Tibial nerve (tissue), 4 donors: ENCODE results near the gene RAB33A. TPM values are rescaled to one million over a fixed set of nuclear protein-coding genes. Genes with fewer than 3 reads are reported as not detected.

Source experiments
- DNase-seq, 2 donors: peaks; one replicate each; pipeline ENCODE4 v3.0.0-alpha.2; 2019; ENCODE audit warnings: low spot score in 2 of 2
- H3K27ac ChIP-seq, 4 donors: fragments of 200-600 bp; sonication (generic) in 3 of 4; one replicate each; pipeline ENCODE4 v1.5.1; 2017 to 2019; ENCODE audit warnings: mild to moderate bottlenecking in 1 of 4
- H3K27me3 ChIP-seq, 2 donors: fragments of 200-600 bp; sonication (generic) in 1 of 2; one replicate each; pipeline versions ENCODE4 v1.5.1 to v1.6.0; 2017 to 2019
- H3K36me3 ChIP-seq, 3 donors: fragments of 200-600 bp; sonication (generic); one replicate each; pipeline ENCODE4 v1.5.1; 2018 to 2019
- H3K4me1 ChIP-seq, 4 donors: fragments of 200-600 bp; sonication (generic) in 3 of 4; one replicate each; pipeline ENCODE4 v1.5.1; 2017 to 2019
- H3K4me3 ChIP-seq, 4 donors: fragments of 200-600 bp; sonication (generic) in 3 of 4; one replicate each; pipeline ENCODE4 v1.5.1; 2017 to 2019; ENCODE audit warnings: mild to moderate bottlenecking in 1 of 4, moderate library complexity in 1 of 4
- H3K9me3 ChIP-seq, 4 donors: fragments of 200-600 bp; sonication (generic) in 3 of 4; one replicate each; pipeline ENCODE4 v1.5.1; 2017 to 2019
- EP300 ChIP-seq, 2 donors: sonication (generic); formaldehyde crosslinking; IDR thresholded peaks; one replicate each; pipeline ENCODE4 v1.6.1; 2017; ENCODE audit warnings: antibody characterized with exemption in 2 of 2, mild to moderate bottlenecking in 1 of 2
- POLR2A ChIP-seq, 2 donors: fragments of 450-650 bp; IDR thresholded peaks; one replicate each; pipeline ENCODE4 v1.6.1; 2017; ENCODE audit warnings: antibody characterized with exemption in 2 of 2, mild to moderate bottlenecking in 2 of 2, moderate library complexity in 2 of 2
- WGBS, 2 donors: methylation state at CpG; one replicate each; pipeline ENCODE4 v1.1.5; 2018; 5-methylcytosine and 5-hydroxymethylcytosine counted together
- total RNA-seq, 4 donors: library from RNA; depleted of rRNA; stranded (reverse); fragments of >200 nt; gene quantifications; one replicate each; pipeline ENCODE4 v1.1.0, GENCODE V29; 2016
- TF ChIP-seq, protein P1 (sequence below), 5 experiments: fragments of 200-600 bp in 3 of 5; fragments of 450-650 bp in 2 of 5; sonication (generic) in 3 of 5; IDR thresholded peaks; one replicate each; pipeline ENCODE4 v1.5.1; 2016 to 2019; ENCODE audit warnings: antibody characterized with exemption in 5 of 5, mild to moderate bottlenecking in 3 of 5, moderate library complexity in 2 of 5

RAB33A gene
- total RNA-seq, 4 donors from 2014 or later: 2.1 TPM; not detected in 3

DNA sequence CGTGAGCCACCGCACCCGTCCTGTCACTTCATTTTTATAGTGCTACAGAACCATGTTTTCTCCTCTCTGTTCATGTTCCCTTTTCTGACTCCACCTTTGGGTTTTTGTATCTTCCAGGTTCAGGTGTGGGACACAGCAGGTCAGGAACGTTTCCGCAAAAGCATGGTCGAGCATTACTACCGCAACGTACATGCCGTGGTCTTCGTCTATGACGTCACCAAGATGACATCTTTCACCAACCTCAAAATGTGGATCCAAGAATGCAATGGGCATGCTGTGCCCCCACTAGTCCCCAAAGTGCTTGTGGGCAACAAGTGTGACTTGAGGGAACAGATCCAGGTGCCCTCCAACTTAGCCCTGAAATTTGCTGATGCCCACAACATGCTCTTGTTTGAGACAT lies 12.4 kb downstream of the RAB33A start:
- no peak overlapping the region for H3K27ac ChIP-seq
- 89 to 94% methylated on average over 11 of the region's 11 CpGs for WGBS, 2 donors
- H3K27me3 ChIP-seq: no peaks in the 10 kb centered on the region
- no peaks in the 10 kb centered on the region for H3K4me1 ChIP-seq
- no peaks in the 10 kb centered on the region for H3K9me3 ChIP-seq
- TF ChIP-seq EP300 (IDR thresholded peaks at IDR 0.05) (no peak), POLR2A (IDR thresholded peaks at IDR 0.05) (no peak)
- TF ChIP-seq, protein P1, sequence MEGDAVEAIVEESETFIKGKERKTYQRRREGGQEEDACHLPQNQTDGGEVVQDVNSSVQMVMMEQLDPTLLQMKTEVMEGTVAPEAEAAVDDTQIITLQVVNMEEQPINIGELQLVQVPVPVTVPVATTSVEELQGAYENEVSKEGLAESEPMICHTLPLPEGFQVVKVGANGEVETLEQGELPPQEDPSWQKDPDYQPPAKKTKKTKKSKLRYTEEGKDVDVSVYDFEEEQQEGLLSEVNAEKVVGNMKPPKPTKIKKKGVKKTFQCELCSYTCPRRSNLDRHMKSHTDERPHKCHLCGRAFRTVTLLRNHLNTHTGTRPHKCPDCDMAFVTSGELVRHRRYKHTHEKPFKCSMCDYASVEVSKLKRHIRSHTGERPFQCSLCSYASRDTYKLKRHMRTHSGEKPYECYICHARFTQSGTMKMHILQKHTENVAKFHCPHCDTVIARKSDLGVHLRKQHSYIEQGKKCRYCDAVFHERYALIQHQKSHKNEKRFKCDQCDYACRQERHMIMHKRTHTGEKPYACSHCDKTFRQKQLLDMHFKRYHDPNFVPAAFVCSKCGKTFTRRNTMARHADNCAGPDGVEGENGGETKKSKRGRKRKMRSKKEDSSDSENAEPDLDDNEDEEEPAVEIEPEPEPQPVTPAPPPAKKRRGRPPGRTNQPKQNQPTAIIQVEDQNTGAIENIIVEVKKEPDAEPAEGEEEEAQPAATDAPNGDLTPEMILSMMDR (IDR thresholded peaks at IDR 0.05): no peak
- no peaks in the 10 kb centered on the region for H3K36me3 ChIP-seq
- DNase-seq: no peak
- no peak overlapping the region for H3K4me3 ChIP-seq

DNA sequence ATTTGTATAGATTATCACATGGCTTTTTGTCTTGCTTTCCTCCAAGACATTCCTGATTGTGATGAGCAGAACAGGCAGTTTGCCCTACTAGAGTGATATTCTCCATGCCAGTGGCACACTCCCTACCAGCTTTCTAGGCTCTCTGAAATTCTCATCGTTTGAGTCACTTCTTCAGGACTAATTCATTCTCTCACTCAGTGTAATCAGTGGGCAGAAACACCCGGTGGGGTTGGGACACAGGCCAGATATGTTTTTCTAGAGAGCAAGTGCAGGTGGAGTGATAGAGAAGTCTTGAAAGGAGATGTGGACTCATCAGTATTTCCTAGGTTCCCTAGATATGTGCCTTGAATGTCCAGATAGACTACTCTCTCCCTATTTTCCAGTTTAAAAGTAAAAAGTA lies 13.1 kb downstream of the RAB33A start:
- Histone ChIP-seq H3K27me3 (no peaks in the 10 kb centered on the region), H3K9me3 (no peaks in the 10 kb centered on the region), H3K36me3 (no peaks in the 10 kb centered on the region), H3K4me3 (no peak overlapping the region), H3K27ac (no peak overlapping the region), H3K4me1 (no peaks in the 10 kb centered on the region)
- no peak for TF ChIP-seq EP300 (IDR thresholded peaks at IDR 0.05)
- TF ChIP-seq POLR2A (IDR thresholded peaks at IDR 0.05): no peak
- TF ChIP-seq, protein P1 (IDR thresholded peaks at IDR 0.05): no peak
- no peak for DNase-seq
- WGBS, 2 donors: 52 to 76% methylated on average over 2 of the region's 2 CpGs

DNA sequence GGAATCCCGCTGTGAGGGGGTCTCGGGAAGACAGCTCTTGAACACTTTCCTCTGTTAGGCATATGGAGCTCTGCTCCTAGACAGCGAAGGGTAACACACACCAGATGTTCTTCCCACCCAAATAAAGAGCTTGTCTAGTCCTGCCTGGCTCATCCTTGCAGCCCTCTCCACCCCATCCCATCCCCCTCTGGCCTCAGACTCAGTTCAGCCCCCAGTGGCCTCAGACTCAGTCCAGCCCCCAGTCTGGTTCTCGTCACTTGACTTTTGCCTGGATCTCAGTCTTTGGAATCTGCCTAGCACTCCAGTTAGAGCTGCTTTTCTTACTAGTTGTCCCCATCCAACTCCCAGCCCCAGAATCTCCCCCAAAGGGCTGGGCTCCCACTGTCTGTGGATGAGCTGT lies 14.9 kb downstream of the RAB33A start:
- Histone ChIP-seq H3K9me3 (no peaks in the 10 kb centered on the region), H3K4me3 (no peak overlapping the region), H3K27me3 (peaks cover 0 to 7% of the 10 kb centered on the region in 2 donors), H3K4me1 (no peaks in the 10 kb centered on the region), H3K36me3 (no peaks in the 10 kb centered on the region), H3K27ac (no peak overlapping the region)
- no peak for TF ChIP-seq EP300 (IDR thresholded peaks at IDR 0.05)
- TF ChIP-seq, protein P1 (IDR thresholded peaks at IDR 0.05): no peak
- TF ChIP-seq POLR2A (IDR thresholded peaks at IDR 0.05): no peak
- no peak for DNase-seq
- 52 to 67% methylated on average over 4 of the region's 4 CpGs for WGBS, 2 donors

DNA sequence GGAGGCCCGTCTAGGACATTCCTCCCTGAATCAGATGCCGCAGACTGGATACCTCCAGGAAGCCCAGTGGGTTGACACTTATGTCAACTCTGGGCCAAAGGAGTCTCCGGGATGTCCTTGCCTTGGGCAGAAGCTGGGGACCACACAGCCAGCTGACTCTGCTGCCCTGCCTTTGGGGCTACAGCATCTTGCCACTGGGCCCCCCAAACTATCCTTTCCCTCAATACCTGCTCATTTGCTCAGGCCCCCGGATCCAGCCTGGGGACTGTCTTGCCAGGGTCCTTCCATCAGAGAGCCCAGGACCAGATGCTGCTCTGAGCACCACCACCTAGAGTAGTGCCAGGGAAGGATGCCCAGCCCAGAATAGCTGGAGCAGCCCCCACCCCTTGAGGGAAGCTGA lies 19.0 kb downstream of the RAB33A start:
- H3K36me3 ChIP-seq: no peaks in the 10 kb centered on the region
- 88% methylated on average over 4 of the region's 4 CpGs; no CpG with 5 or more reads in 1 of the 2 donors for WGBS, 2 donors
- TF ChIP-seq EP300 (IDR thresholded peaks at IDR 0.05): no peak
- TF ChIP-seq POLR2A (IDR thresholded peaks at IDR 0.05): no peak
- TF ChIP-seq, protein P1 (IDR thresholded peaks at IDR 0.05): no peak
- no peak for DNase-seq
- H3K27me3 ChIP-seq: peaks cover 0 to 13% of the 10 kb centered on the region in 2 donors
- no peak overlapping the region for H3K27ac ChIP-seq
- H3K4me3 ChIP-seq: no peak overlapping the region
- H3K4me1 ChIP-seq: no peaks in the 10 kb centered on the region
- H3K9me3 ChIP-seq: no peaks in the 10 kb centered on the region

DNA sequence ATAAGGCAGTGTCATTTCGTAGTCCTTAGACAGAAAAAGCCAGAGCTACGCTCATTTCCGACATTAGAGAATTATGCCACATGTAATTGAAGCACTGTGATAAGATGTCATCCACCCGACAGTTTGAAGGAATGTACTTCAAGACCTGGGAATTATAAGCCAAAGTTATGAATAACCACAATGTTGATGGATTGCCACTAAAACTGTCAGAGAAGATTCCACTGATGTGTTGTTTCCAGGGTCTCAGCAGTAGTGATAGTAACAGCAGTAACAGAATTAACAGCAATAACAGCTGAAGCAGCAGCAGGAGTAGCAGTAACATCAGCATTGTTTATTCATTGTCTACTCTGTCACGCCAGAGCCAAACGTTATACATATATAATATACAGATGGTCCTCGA lies 24.7 kb downstream of the RAB33A start:
- 26 to 71% methylated on average over 7 of the region's 7 CpGs for WGBS, 2 donors
- H3K9me3 ChIP-seq: no peaks in the 10 kb centered on the region
- H3K36me3 ChIP-seq: no peaks in the 10 kb centered on the region
- no peak overlapping the region for H3K4me3 ChIP-seq
- TF ChIP-seq, protein P1 (IDR thresholded peaks at IDR 0.05): no peak
- no peak overlapping the region for H3K27ac ChIP-seq
- H3K27me3 ChIP-seq: peaks cover 0 to 6% of the 10 kb centered on the region in 2 donors
- no peaks in the 10 kb centered on the region for H3K4me1 ChIP-seq
- DNase-seq: no peak
